ENCODE measurements around the gene HELZ2.

The HELZ2 gene

DNA sequence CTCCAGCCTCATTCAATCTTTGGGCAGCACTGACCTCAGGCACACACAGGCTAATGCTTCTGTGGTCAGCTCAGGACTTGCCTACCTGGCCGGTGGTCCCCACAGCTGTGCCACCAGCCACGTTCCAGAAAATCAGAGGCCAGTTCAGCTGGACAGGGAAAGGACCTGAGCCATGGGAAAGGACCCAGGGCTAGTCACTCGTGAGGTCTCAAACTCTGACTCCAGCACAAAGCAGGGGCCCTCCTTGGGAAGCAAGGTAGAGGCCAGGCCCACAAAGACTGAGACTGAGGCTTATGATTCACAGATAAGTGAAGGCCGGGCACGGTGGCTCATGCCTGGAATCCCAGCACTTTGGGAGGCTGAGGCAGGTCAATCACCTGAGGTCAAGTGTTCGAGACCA is 22.4 kb upstream of the HELZ2 start:
- FAIRE-seq: no peak

DNA sequence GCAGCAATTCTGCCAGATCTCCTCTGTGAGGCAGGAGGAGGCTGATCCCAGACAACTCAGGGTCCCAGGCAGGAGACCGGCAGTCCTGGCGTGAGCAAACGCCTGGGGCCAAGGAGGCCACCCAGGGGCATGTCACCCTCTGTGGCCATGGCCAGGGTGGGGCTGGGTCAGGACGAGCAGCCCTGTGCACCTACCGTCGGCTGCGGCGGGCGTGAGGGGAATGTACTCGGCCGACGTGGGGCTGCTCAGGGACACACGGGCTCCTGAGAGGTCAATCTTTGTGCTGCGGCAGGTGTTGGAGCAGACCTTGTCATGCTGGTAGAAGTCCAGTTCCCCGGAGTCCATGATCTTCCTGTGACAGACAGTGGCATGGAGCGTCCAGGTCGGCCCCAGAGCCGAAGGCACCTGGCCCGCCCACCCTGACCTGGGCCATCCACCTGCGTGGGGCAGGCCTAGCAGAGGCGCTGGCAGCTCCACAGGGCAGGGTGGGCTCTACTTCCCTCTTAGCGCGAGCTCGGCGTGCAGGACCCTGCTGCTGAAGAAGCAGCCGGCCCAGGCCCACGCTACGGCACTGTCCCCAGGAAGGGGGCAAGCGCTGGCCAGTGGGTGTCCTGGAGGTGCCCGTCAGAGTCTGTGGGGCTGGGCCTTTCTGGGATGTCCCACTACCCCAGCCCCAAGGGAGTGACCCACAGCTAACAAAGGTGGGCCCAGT is 21.5 kb upstream of the HELZ2 start:
- FAIRE-seq: no peak

DNA sequence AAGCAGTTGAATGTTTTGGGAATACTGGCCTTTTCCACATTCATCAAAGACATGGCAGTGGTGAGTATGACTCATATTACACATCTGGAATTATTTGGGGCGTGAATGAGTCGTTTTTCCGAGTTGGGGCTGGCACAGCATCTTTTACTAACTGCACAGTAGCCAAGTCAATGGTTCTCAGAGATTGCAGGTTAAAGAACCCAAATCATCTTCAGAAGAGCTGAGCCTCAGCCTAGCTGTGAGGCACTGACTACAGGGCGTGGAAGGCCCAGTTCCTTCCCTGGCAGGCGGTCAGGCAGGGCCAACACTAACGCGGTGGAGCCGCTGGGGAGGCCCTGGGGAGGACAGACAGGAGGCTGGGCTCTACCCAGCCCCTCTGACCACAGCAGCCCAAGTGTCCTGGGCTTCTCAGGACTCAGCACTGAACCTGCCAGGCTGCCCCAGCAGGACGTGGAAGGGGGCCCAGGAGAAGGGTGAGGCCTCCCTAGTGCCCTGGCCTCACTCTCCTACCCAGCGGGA is 20.1 kb upstream of the HELZ2 start:
- FAIRE-seq: no peak

DNA sequence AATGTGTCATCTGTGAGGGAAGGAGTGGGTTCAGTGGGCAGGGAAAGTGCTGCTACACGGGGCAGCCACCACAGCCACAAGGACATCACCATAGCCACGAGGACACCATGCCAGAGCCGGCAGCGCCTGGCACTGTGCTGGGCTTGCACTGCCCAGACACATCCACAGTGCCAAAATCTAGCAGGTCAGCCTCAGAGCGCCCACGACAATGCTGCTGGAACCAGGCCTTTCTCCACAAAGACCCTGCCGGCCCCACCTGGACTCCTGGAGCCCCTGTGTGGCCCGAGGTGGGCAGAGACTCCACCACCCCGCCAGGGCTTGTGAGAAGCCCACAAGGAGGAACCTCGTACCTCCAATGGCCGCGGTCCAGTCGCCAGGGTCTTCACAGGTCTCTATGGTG is 18.6 kb upstream of the HELZ2 start:
- FAIRE-seq: no peak

DNA sequence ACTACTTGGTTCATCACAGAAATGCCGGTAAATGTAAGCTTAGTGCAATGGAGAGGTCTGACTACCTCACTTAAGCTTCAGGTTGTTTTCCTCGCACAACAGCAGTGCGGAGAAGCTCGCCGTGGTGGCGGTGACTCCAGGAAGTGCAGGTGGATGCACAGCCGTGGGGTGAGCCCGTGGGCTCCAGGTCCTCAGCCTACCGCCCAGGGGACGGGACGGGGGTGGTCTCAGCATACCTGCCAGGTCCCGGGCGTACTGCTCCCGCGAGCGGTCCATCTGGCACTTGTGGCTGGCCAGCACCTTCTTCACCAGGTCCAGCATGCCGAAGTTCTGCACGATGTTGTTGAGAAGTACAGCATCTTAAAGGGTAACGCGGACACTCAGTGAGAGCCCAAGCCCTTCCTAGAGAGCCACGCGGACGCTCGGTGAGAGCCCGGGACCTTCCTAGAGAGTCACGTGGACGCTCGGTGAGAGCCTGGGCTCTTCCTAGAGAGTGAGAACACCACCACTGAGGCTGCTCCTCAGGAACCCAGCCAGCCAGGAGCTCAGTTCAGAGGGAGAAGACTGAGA is 17.8 kb upstream of the HELZ2 start:
- no peak for FAIRE-seq

DNA sequence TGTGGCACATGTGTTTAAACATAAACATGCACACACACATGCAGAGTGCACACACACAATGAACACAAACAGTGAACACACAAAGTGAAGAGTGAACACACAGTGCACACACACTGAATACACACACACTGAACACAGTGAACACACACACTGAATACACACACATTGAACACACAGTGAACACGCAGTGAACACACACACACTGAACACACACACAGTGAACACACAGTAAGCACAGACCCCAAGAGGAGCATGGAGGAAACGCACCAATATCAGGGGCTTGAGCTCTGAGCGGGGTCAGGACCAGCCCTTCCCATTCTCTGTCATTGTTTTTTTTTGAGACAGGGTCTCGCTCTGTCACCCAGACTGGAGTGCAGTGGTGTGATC is 17.1 kb upstream of the HELZ2 start:
- no peak for FAIRE-seq

DNA sequence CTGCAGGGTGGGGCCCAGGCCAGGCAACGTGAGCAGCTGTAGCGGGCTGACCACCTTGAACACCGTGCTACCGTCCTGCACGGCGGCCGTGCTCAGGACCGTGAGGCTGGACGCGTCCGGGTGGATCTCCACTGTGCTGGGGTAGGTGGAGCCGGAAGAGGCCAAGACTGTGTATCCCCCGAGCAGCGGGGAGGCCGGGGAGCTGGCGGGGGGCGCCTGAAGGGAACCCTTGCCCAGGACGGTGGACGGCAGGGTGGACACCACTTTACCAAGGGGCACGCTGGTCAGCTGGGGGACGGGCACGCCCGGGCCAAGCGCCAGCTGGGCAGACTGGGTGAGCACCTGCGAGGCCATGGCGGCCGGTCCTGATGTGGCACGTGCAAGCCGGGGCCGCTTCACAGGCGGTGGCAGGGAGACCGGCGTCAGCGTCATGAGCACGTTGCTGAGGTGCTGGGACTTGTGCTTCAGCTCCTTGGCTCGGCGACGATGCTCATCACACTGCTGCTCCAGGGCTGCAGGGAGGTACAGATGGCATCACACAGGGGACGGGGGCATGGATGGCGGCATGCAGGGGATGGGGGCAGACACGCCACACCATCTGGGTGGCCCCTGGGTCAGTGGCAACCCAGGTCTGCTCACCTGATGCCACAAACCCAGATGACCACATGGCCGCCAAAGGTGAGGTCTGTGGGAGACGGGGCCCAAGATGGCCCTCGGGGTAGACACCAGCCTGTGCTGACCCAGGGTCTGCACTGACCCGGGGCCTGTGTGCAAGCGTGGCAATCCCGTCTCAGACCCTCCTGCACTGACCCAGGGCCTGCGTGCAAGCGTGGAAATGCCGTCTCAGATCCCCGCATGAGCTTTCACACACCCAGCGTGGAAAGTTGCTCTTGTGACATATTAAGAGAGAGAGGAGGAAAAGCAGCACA is 16.4 kb upstream of the HELZ2 start:
- no peak for FAIRE-seq

DNA sequence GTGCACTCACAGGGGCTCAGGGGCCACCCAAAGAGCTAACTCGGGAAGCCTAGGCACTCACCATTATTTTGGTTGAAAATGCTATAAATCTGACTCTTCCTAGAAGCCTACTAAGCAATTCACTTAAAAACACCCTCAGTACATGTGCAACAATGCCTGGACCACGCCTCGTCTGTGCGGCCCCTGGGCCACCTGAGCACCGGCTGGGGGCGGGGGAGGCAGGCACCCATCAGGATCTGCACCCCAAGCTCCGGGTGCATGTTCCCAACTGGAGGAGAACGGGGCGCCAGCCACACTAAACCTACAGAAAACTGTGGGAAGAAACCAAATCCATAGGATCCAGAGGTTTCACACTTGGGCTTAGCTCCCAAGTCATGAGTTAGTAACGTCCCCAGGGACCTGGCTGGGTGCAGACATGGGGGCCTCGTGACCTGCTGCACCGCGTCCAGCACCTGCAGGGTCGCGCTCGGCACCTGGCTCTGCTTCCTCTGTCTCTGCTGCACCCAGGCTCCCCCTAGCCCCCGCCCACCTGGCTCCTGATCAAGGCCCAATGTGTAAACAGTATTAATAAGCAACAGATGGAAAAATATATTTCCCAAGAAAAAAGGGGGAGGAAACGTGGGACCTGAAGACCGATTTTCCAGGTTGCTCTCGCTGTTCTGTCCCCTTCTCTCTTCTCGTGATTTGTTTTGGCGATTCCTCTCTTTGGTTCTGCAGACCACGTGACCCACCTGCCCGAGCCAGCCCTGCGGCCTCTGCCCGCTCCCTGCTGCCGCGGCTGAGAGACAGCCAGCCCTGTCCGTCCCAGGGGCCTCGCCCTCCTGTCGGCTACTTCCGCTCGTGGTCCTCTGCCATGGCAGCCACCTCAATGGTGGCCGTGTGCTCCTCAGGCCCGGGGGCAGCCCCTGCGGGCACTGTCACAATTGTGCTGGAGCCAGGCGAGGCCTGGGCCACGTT is 15.5 kb upstream of the HELZ2 start:
- no peak for FAIRE-seq

DNA sequence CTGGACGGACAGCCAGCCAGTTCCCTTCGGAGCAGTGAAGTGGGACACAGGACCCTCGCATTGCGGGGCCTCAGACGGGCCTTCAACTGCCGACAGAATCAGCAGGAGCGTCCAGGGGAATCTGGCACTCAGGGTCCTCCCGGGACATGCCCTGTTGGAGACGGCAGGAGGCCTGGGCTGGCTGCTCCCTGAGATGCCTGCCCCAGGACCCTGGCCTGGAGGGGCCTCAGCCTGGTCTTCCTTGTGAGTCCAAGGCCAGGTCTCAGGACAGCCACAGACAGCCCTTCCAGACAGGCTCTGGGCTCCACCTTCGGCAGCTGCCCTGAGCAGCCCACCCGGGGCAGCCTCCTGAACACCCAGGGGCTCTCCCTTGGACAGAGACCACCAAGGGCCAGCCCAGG is 14.6 kb upstream of the HELZ2 start:
- FAIRE-seq: no peak

DNA sequence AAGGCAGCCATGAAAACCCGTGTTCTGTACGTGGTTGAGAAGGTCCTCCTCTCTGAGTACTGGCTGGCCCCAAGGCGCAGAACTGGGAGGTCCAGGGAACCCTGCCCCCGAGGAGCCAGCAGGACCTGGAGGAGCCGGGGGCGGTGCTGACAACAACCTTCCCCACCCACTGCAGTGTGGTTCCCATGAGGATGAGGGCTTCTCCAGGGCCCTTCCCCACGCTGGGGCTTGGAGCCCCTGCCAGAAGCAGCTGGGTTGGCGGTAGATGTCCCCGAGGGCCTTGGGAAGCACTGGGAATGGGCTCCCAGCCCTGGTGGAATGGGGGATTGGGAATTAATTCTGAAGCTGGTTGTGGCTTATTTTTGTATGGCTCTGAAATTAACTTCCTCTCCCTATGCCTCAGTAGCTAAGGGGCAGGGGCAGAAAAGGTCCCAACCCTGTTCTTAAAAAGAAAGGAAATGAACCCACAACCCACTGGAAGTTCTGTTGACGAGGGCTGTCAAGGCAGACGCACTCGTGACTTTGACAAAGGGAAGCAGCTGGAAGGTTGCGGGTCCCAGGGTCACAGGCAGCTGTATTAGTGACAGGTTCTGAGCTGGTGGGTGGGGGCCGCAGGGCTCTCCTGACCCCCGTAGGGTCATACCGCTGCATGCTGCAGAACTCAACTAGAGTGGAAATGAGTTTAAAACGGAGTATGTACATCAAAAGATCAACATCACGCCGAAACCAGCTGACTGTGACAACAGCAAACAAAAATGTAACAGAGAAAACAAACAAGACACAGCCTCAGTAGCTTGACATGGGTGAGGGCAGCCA is 13.9 kb upstream of the HELZ2 start:
- no peak for FAIRE-seq

DNA sequence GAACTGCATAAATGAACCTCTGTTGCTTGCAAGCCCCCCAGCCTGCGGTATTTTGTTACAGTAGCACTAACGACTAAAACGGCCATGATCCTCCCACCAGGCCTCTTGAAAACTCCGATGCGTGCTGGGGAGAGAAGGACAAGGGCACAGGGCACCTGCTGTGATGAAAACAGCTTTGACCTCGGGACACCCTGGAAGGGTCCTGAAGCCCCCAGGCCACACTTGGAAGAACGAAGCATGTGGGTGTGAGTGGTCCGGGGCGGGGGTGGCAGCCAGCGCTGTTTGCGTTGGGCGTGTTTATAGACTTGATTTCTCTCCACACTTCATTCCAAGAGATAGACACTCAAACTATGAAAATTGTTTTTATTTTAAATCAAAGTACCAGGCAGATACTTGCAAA is 13.2 kb upstream of the HELZ2 start:
- no peak for FAIRE-seq

DNA sequence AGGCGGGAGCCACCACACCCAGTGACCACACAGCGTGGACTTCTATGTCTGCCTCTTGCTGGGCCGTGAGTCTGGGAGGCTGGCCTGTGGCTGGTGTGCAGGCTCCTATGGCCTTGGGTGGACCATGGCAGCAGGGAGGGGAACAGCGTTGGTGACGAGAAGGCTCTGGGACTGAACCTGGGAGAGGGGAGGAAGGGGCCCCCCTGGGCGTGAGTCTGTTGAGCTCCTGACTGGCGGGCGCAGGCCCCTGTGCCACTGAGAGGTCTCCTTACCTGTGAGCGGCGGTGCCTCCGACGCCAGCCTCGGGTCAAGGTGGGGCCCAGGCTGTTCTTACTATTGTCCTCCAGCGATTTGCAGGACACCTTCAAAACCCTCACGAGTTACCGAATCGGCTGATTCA is 12.8 kb upstream of the HELZ2 start:
- FAIRE-seq: no peak

DNA sequence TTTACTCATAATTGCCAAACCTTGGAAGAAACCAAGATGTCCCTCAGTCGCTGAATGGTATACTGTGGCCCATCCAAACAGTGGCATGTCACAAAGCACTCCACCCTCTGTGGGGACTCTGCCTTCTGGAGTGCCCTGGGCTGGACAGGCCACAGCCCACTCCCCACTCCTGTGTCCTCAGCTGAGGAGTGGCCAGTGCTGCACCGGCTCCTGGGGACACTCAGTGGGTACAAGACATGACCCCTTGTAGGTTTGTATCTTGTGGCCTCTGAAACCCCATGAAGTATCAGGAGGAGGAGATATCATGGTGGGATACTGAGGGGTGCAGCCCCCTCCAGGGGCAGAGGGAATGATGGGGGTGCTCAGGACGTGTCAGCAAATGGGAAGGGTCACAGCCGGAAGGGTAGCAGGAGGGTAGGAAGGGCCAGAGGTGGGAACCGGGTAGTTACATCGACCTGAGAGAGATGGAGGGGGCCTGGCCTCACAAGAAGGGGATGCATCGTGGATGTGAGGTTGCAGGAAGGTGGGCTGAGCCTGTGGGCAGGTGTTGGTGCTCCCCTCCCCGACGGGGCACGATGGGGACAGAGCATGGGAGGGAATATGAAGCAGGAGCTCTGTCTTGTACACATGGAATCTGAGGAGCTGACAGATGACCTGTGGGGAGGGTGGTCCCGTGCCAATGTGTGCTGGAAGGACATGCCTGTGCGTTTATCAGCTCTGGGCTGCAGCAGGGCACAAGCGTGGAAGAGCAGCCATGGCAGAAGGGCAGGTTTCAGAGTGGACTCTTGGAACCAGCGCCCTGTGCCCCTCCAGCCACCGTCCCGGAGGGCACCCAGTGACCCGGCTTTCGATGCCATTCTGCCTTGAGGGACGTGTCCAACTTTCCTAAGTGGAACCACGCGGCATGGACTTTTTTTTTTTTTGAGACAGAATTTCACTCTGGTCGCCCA is 11.9 kb upstream of the HELZ2 start:
- no peak for FAIRE-seq

DNA sequence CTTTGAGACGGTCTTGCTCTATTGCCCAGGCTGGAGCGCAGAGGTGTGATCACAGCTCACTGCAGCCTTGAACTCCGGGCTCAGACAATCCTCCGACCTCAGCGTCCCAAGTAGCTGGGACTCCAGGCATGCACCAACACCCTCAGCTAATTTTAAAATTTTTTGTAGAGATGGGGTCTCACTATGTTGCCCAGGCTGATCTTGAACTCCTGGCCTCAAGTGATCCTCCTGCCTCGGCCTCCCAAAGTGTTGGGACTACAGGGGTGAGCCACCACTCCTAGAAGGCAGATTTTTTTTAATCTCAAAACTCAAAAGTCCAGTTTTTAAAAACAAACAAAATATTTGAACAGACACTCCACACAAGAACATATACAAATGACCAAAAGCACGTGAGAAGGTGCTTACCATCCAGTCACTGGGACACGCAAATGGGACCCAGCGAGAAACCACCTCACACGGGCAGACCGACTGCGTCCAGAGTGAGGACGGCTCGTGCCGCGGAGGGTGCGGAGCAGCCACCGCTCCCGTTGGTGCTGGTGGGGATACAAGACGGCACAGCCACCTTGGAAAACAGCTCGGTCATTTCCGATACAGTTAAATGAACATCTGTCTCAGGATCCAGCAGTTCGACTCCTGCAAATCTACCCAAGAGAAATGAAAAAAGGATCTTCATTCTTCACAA is 8.5 kb upstream of the HELZ2 start:
- FAIRE-seq: no peak

DNA sequence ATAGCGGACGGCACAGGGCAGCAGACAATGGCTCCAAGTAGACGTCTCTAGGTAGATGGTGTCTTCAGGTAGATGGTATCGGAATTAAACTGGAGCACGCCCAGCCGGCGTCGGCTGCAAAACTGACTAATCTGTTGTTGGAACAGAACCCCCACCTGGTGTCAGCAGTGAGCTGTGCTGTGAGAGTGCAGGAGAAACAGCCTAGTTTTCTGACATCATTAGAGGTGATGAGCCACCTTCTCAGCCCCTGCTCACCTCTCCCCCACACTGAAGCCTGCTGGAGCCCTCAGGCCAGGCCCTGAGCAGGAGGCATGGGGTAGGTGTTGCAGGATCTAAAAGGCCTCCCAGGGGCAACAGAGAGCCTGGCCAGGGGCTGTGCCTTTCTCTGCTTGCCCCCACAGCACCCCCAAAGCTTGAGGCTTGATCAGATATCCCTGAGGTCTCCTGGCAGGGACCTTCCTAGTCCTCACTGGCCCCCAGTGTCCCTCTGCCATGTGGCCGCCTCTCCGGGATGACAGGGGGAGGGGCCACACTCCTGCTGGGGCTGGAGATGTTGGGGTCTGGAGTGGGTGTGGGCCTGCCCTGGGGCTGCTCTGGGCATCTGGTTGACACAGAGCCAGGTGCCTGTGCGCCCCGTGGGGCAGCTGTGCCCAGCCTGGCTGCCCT is 6.9 kb upstream of the HELZ2 start:
- no peak for FAIRE-seq

DNA sequence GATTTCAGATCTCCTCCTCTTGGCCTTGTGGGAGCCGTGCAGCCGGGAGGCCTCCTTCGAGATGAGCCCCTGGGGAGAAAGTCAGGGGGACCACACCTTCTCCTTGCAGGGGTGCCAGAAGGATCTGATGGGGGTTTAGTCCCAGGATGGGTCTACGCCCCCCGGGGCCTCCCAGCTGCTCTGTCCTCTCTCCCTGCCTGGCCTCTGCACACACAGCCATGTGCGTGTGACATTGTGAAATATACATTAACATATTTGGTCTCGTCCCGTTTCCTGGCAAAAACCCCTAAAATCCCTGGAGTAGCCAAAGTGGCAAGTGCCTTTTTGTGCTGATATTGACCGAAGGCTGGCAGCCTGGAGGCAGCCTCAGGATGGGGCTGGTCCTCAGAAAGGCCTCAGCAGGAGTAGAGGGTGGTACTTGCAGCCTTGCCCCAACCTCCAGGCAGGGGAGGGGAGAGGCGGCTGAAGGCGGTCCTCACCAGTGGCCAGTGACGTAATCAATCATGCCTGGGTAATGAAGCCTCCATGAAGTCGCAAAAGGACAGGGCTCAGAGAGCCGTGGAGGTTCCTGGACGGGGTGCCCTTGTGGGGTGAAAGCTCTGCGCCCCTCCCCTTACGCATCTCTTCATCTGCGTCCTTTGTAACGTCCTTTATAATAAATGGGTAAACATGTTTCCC is 5.1 kb upstream of the HELZ2 start:
- FAIRE-seq: no peak

DNA sequence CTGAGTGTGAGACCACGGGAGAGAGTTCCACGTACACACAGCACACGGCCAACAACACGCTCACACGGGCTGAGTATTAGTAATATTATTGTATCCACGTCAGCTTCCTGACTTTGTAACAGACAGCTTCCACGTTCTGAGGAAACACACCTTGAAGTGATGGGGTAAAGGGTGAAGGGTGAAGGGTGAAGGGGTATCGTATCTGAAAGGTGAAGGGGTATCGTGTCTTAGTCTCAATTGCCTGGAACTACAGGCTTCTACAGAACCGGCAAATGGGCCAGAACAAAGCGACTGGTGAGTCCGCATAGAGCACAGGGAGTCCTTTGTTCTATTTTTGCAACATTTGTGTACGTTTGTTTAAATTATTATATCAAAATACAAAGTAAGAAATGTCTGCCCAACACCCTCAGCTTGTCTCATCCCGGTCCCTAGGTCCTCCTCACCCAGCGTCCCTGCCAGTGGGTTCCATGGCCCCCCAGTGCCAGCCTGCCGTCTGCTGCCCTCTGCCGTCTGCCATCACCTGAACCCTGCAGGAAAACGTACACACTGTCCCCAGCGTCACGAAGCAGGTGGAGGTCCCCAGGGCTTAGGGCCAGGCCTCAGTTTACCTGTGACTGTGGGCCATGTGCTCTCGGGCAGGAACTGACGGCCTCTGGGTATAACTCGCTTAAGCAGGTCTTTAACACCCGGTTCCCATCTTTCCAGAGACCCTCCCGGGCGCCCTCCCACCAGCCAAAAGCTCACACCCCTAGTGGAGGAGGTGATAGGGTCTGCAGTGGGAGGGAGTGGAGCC is 4.4 kb upstream of the HELZ2 start:
- FAIRE-seq: no peak

All from colon (tissue), 2 donors.